MM.1S (cell line): Measurements from ENCODE around the gene NABP1.

Source experiments
- DNase-seq: peaks from one replicate; pipeline ENCODE4 v3.0.0-alpha.2; 2015
- H2AFZ ChIP-seq: fragments of 300-600 bp; sonication (generic); 2 replicates; pipeline ENCODE4 v1.6.0; 2016; ENCODE audit warnings: antibody characterized with exemption, low read length
- H3F3A ChIP-seq: fragments of 300-600 bp; sonication (generic); 2 replicates; pipeline ENCODE4 v1.6.1; 2016; ENCODE audit warnings: mild to moderate bottlenecking, antibody characterized with exemption, low read length, moderate library complexity, mixed read lengths; ENCODE audit not compliant: insufficient read depth
- H3K27ac ChIP-seq: fragments of 300-600 bp; sonication (generic); 2 replicates; pipeline ENCODE4 v1.5.1; 2016; ENCODE audit warnings: mild to moderate bottlenecking, low read length
- H3K27me3 ChIP-seq: fragments of 300-600 bp; sonication (generic); replicated peaks from 2 replicates; pipeline ENCODE4 v1.6.0; 2016; ENCODE audit warnings: low read length; ENCODE audit not compliant: insufficient read depth
- H3K36me3 ChIP-seq: fragments of 300-600 bp; sonication (generic); replicated peaks from 2 replicates; pipeline ENCODE4 v1.6.1; 2016; ENCODE audit warnings: mild to moderate bottlenecking, low read length, mixed read lengths; ENCODE audit not compliant: insufficient read depth
- H3K4me1 ChIP-seq: fragments of 300-600 bp; sonication (generic); 2 replicates; pipeline ENCODE4 v1.6.1; 2016; ENCODE audit warnings: low read length, mixed read lengths
- H3K4me2 ChIP-seq: fragments of 300-600 bp; sonication (generic); 2 replicates; pipeline ENCODE4 v1.6.0; 2016; ENCODE audit warnings: low read depth, low read length
- H3K4me3 ChIP-seq: fragments of 300-600 bp; sonication (generic); 2 replicates; pipeline ENCODE4 v1.5.1; 2016; ENCODE audit warnings: low read length, mixed read lengths
- H3K79me2 ChIP-seq: fragments of 300-600 bp; sonication (generic); 2 replicates; pipeline ENCODE4 v1.6.1; 2016; ENCODE audit warnings: mixed run types, low read length, mixed read lengths
- H3K9ac ChIP-seq: fragments of 300-600 bp; sonication (generic); 2 replicates; pipeline ENCODE4 v1.6.1; 2016; ENCODE audit warnings: low read length, mixed read lengths
- H3K9me2 ChIP-seq: fragments of 300-600 bp; sonication (generic); replicated peaks from 2 replicates; pipeline ENCODE4 v1.6.1; 2016; ENCODE audit warnings: mild to moderate bottlenecking, low read length, mixed read lengths; ENCODE audit not compliant: insufficient read depth
- H3K9me3 ChIP-seq: fragments of 300-600 bp; sonication (generic); replicated peaks from 2 replicates; pipeline ENCODE4 v1.6.1; 2016; ENCODE audit warnings: mild to moderate bottlenecking, low read length, mixed read lengths; ENCODE audit not compliant: insufficient read depth
- H4K20me1 ChIP-seq: fragments of 300-600 bp; sonication (generic); 2 replicates; pipeline ENCODE4 v1.6.1; 2016; ENCODE audit warnings: mild to moderate bottlenecking, low read length, moderate library complexity, mixed read lengths; ENCODE audit not compliant: insufficient read depth
- CTCF ChIP-seq: fragments of 300-600 bp; sonication (generic); IDR thresholded peaks from 2 replicates; pipeline ENCODE4 v1.5.1; 2016; ENCODE audit warnings: antibody characterized with exemption, low read length, mixed read lengths
- EZH2 ChIP-seq: fragments of 300-600 bp; sonication (generic); optimal IDR thresholded peaks from 2 replicates; pipeline ENCODE3; 2017; ENCODE audit warnings: low read depth, mild to moderate bottlenecking, antibody characterized with exemption, low read length, mixed read lengths
- EZH2phosphoT487 ChIP-seq: fragments of 300-600 bp; sonication (generic); IDR thresholded peaks from 2 replicates; pipeline ENCODE4 v1.6.1; 2018; ENCODE audit warnings: antibody characterized with exemption, low read length

The NABP1 gene

DNA sequence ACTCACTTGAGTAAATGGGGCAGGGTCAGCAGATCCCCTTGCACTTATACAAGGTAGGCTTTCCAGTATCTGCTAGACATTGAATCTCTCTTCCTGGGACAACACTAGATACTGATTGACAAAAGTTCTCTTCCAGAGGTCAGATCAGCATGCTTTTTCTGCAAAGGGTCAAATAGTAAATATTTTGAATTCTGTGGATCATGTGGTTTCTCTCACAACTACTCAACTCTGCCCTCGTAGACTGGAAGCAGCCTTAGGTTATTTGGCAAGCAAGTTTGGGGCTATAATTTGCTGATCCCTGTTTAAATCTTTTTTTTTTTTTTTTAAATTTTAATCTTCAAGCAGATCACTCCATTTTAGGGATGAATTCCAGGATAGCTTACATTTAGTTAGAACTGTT lies 17.4 kb upstream of the NABP1 start:
- Histone ChIP-seq H3K9ac (no peak overlapping the region), H3K9me3 (no peaks in the 10 kb centered on the region), H3K27ac (no peak overlapping the region), H2AFZ (no peak overlapping the region), H3F3A (no peaks in the 10 kb centered on the region), H3K36me3 (no peaks in the 10 kb centered on the region), H3K9me2 (no peaks in the 10 kb centered on the region), H3K79me2 (no peaks in the 10 kb centered on the region), H4K20me1 (no peaks in the 10 kb centered on the region), H3K4me1 (no peaks in the 10 kb centered on the region), H3K27me3 (no peaks in the 10 kb centered on the region), H3K4me2 (no peak overlapping the region), H3K4me3 (no peak overlapping the region)
- TF ChIP-seq CTCF (no peak), EZH2 (no peak), EZH2phosphoT487 (no peak)
- no peak for DNase-seq

- DNase-seq, result no peak
- Histone ChIP-seq H2AFZ (no peak overlapping the region), H3K4me3 (no peak overlapping the region), H3F3A (peaks cover under 1% of the 10 kb centered on the region; the same call in 1 of the 2 replicates), H3K9me3 (no peaks in the 10 kb centered on the region), H3K27me3 (no peaks in the 10 kb centered on the region), H4K20me1 (no peaks in the 10 kb centered on the region), H3K4me1 (peaks cover 4% of the 10 kb centered on the region), H3K9ac (no peak overlapping the region), H3K27ac (no peak overlapping the region), H3K79me2 (no peaks in the 10 kb centered on the region), H3K4me2 (no peak overlapping the region), H3K9me2 (no peaks in the 10 kb centered on the region), H3K36me3 (no peaks in the 10 kb centered on the region)
- TF ChIP-seq CTCF (no peak), EZH2phosphoT487 (no peak), EZH2 (no peak)
Observed at GRCh38 chr2:191661097-191661924, 16.6 kb upstream of the NABP1 start.

GRCh38 chr2:191664823-191665677 lies 12.9 kb upstream of the NABP1 start:
- TF ChIP-seq CTCF, result no peak
- TF ChIP-seq EZH2phosphoT487, result no peak
- no peak for TF ChIP-seq EZH2
- H3K79me2 ChIP-seq, result no peaks in the 10 kb centered on the region
- peaks cover 21% of the 10 kb centered on the region for H3K4me1 ChIP-seq
- H3K27me3 ChIP-seq, result no peaks in the 10 kb centered on the region
- H3K9me3 ChIP-seq, result no peaks in the 10 kb centered on the region
- no peak overlapping the region for H3K27ac ChIP-seq
- H3F3A ChIP-seq, result peaks cover 9% of the 10 kb centered on the region; the same call in 1 of the 2 replicates
- H2AFZ ChIP-seq, result no peak overlapping the region
- no peak overlapping the region for H3K9ac ChIP-seq
- no peaks in the 10 kb centered on the region for H4K20me1 ChIP-seq
- DNase-seq, result no peak
- H3K4me2 ChIP-seq, result no peak overlapping the region
- no peak overlapping the region for H3K4me3 ChIP-seq
- H3K9me2 ChIP-seq, result no peaks in the 10 kb centered on the region
- H3K36me3 ChIP-seq, result no peaks in the 10 kb centered on the region
